Retina (tissue), 1 donor: ENCODE measurements around the gene FGD2.

Source experiments
- DNase-seq: peaks from one replicate; pipeline ENCODE4 v3.0.0-alpha.2; 2016

FGD2 gene

GRCh38 chr6:37068356-37069270 lies 63.2 kb downstream of the FGD2 start:
- no peak for DNase-seq

- no peak for DNase-seq
Measured at GRCh38 chr6:37069639-37070038, 64.2 kb downstream of the FGD2 start.

- DNase-seq = no peak
Measured at GRCh38 chr6:37072526-37072925, 67.1 kb downstream of the FGD2 start.

- DNase-seq = no peak
Measured at GRCh38 chr6:37074053-37074827, 68.8 kb downstream of the FGD2 start.

- no peak for DNase-seq
Measured at GRCh38 chr6:37077191-37077904, 71.9 kb downstream of the FGD2 start.

- DNase-seq = no peak
Measured at GRCh38 chr6:37077905-37078296, 72.4 kb downstream of the FGD2 start.
